Stimulated activated naive B cell treated with anti-CD40 and anti-IgM and Interleukin-4, amounts not matched to agents 10 μg/mL and 1 μg/mL and 100 μg/mL, for 72 hours (primary cell): Measurements from ENCODE around the gene PC.
"Not testable (repeated sequence)": the region's sequence is repeated elsewhere in the genome, so short reads cannot be mapped to it uniquely, and the experiment has no call there.

Experiments used
- ATAC-seq, 2 donors: fragments of 150-1000 bp; cut with Tn5 transposase; replicated peaks; 2 replicates each; pipeline ENCODE4 v1.10.0; 2021; ENCODE audit warnings: moderate library complexity in 1 of 2
- DNase-seq: peaks from one replicate; pipeline ENCODE4 v3.0.0; 2021
- H3K27ac Mint-ChIP-seq: one replicate; pipeline ENCODE4 v1.8.0; 2022; ENCODE audit warnings: mild to moderate bottlenecking, mixed read lengths
- H3K27me3 Mint-ChIP-seq, 2 donors: one replicate each; pipeline ENCODE4 v1.8.0; 2022; ENCODE audit warnings: mixed read lengths in 2 of 2
- H3K36me3 Mint-ChIP-seq, 2 donors: one replicate each; pipeline ENCODE4 v1.8.0; 2022; ENCODE audit warnings: mixed read lengths in 2 of 2, mild to moderate bottlenecking in 1 of 2
- H3K4me1 Mint-ChIP-seq, 2 donors: one replicate each; pipeline ENCODE4 v1.8.0; 2022; ENCODE audit warnings: mixed read lengths in 2 of 2, mild to moderate bottlenecking in 1 of 2
- H3K4me3 Mint-ChIP-seq, 2 donors: one replicate each; pipeline ENCODE4 v1.8.0; 2022; ENCODE audit warnings: mild to moderate bottlenecking in 2 of 2, mixed read lengths in 2 of 2, moderate library complexity in 1 of 2
- H3K9me3 Mint-ChIP-seq, 2 donors: one replicate each; pipeline ENCODE4 v1.8.0; 2022; ENCODE audit warnings: mixed read lengths in 2 of 2, mild to moderate bottlenecking in 1 of 2

The PC gene

DNA sequence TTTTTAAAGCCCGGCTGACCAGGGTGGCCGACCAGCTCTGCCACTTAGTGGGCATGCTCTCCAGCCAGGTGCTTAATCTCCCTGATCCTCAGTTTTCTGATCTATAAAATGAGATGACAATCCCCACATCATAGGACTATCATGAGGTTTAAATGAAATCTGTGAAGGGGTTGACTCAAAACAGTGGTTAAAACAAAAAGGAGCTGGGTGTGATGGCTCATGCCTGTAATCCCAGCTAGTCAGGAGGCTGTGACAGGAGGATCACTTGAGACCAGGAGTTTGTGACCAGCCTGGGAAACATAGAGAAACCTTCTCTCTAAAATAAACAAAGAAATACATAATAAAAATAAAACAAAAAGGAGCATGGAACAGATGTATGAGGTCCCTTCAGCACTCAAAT is 13.3 kb upstream of the PC start:
- Mint-ChIP-seq H3K36me3 (no peaks in the 10 kb centered on the region), H3K4me3 (no peak overlapping the region), H3K9me3 (peaks cover 0 to 2% of the 10 kb centered on the region in 2 donors), H3K4me1 (peaks cover 0 to 2% of the 10 kb centered on the region in 2 donors), H3K27me3 (peaks cover 28 to 57% of the 10 kb centered on the region in 2 donors), H3K27ac (no peak overlapping the region)
- ATAC-seq, result no peak
- no peak for DNase-seq

DNA sequence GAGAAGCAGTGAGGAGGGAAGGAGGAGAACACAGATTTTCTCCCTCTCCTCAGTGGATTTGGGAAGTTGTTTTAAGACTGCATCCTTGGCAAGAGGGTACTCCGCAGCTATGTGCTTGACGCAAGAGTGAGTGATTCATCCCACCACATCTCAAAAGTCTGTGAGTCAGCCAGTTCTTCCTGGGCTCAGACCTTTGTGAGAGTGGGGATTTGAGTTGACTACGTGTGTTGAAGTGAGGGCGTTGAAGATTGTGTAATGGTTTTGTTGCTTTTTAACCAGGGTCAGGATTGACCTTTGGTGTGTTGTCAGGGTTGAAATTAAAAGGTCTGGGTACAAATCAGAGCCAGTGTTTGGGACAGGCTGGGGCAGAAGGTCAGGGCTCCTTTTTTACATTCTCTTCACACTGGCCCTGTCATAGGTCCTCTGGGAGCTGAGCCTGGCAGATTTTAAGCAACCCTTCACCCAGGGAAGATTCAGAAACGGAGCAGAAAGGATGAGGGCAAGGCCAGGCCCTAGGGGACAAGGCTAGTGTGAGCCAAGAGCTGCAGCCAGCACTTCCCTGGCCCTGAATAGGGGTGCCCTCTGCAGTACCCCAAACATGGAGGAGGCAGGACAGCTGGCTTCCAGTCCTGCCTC is 12.7 kb upstream of the PC start:
- Mint-ChIP-seq H3K9me3 (peaks cover 0 to 2% of the 10 kb centered on the region in 2 donors), H3K27me3 (peaks cover 26 to 57% of the 10 kb centered on the region in 2 donors), H3K27ac (no peak overlapping the region), H3K36me3 (no peaks in the 10 kb centered on the region), H3K4me3 (no peak overlapping the region), H3K4me1 (no peaks in the 10 kb centered on the region)
- no peak for DNase-seq
- no peak for ATAC-seq

- DNase-seq (no peak), ATAC-seq (no peak)
- no peak overlapping the region for H3K27ac Mint-ChIP-seq
- peaks cover 0 to 2% of the 10 kb centered on the region in 2 donors for H3K9me3 Mint-ChIP-seq
- peaks cover 23 to 56% of the 10 kb centered on the region in 2 donors for H3K27me3 Mint-ChIP-seq
- no peak overlapping the region for H3K4me3 Mint-ChIP-seq
- H3K4me1 Mint-ChIP-seq, result no peaks in the 10 kb centered on the region
- H3K36me3 Mint-ChIP-seq, result no peaks in the 10 kb centered on the region
Measured at GRCh38 chr11:66970371-66970806, 12.2 kb upstream of the PC start.

- no peaks in the 10 kb centered on the region for H3K4me1 Mint-ChIP-seq
- H3K4me3 Mint-ChIP-seq, result no peak overlapping the region
- no peak overlapping the region for H3K27ac Mint-ChIP-seq
- H3K36me3 Mint-ChIP-seq, result no peaks in the 10 kb centered on the region
- peaks cover 22 to 57% of the 10 kb centered on the region in 2 donors for H3K27me3 Mint-ChIP-seq
- ATAC-seq (no peak), DNase-seq (no peak)
- peaks cover 0 to 2% of the 10 kb centered on the region in 2 donors for H3K9me3 Mint-ChIP-seq
Measured at GRCh38 chr11:66969584-66970225, 11.5 kb upstream of the PC start.

DNA sequence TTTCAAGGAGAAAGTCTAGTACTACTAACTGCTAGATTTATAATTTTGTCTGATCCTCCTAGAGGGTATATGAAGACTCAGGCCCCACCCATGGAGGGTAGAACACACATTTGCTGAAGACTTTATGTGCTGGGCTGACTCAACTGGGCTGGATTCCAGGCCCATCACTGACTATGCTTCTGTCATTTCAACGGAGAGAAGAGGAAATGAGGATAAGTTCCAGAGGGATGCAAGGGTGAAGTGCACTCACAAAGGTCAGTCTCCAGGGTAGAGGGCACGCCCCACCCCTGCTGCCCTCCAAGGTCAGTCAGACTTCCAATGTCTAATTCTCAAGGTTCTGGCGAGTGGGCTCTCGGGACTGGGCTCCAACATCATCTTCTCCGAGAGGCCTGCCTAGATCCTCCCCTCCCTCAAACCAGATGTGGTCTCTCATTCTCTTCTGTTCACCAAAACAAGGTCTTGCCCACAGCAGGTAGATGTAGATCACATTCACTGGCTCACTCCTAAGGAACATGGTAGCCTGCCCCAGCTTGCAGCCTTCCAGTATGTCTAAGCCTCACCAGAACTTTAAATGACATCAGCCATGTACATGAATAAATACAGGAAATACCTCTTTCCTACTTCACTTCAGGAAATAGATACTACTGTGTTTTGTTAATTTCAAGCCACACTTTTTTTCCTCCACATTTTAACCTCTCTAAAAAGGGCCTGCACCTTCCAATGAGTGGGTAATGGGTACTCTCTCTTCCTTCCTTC is 9.7 kb upstream of the PC start:
- H3K27me3 Mint-ChIP-seq, result peaks cover 18 to 48% of the 10 kb centered on the region in 2 donors
- no peak overlapping the region for H3K4me3 Mint-ChIP-seq
- peaks cover 0 to 2% of the 10 kb centered on the region in 2 donors for H3K9me3 Mint-ChIP-seq
- H3K4me1 Mint-ChIP-seq, result no peaks in the 10 kb centered on the region
- ATAC-seq (no peak), DNase-seq (no peak)
- H3K27ac Mint-ChIP-seq, result no peak overlapping the region
- no peaks in the 10 kb centered on the region for H3K36me3 Mint-ChIP-seq

GRCh38 chr11:66966351-66966750 is 8.2 kb upstream of the PC start:
- peaks cover 0 to 4% of the 10 kb centered on the region in 2 donors for H3K9me3 Mint-ChIP-seq
- peaks cover 0 to 6% of the 10 kb centered on the region in 2 donors for H3K4me1 Mint-ChIP-seq
- H3K27ac Mint-ChIP-seq, result no peak overlapping the region
- no peak overlapping the region for H3K4me3 Mint-ChIP-seq
- H3K27me3 Mint-ChIP-seq, result peaks cover 14 to 44% of the 10 kb centered on the region in 2 donors
- no peaks in the 10 kb centered on the region for H3K36me3 Mint-ChIP-seq
- no peak for ATAC-seq
- no peak for DNase-seq

GRCh38 chr11:66964495-66964894 is 6.3 kb upstream of the PC start:
- Mint-ChIP-seq H3K27me3 (peaks cover 6 to 29% of the 10 kb centered on the region in 2 donors), H3K36me3 (no peaks in the 10 kb centered on the region), H3K4me3 (no peak overlapping the region), H3K4me1 (peaks cover 0 to 6% of the 10 kb centered on the region in 2 donors), H3K27ac (no peak overlapping the region), H3K9me3 (peaks cover 0 to 1% of the 10 kb centered on the region in 2 donors)
- DNase-seq (no peak), ATAC-seq (no peak)

- no peak for DNase-seq
- peaks cover 6 to 9% of the 10 kb centered on the region in 2 donors for H3K36me3 Mint-ChIP-seq
- ATAC-seq, result no peak
- peaks cover 7 to 10% of the 10 kb centered on the region in 2 donors for H3K9me3 Mint-ChIP-seq
- no peak overlapping the region for H3K27ac Mint-ChIP-seq
- peaks cover 6 to 16% of the 10 kb centered on the region in 2 donors for H3K4me1 Mint-ChIP-seq
- H3K4me3 Mint-ChIP-seq, result no peak overlapping the region
- peaks cover 14 to 32% of the 10 kb centered on the region in 2 donors for H3K27me3 Mint-ChIP-seq
Measured at GRCh38 chr11:66962801-66963200, 4.6 kb upstream of the PC start.

GRCh38 chr11:66962247-66962646 is 4.1 kb upstream of the PC start:
- DNase-seq, result no peak
- Mint-ChIP-seq H3K36me3 (peaks cover 6 to 9% of the 10 kb centered on the region in 2 donors), H3K4me3 (no peak overlapping the region), H3K27ac (no peak overlapping the region), H3K9me3 (peaks cover 7 to 10% of the 10 kb centered on the region in 2 donors), H3K27me3 (peaks cover 14 to 27% of the 10 kb centered on the region in 2 donors), H3K4me1 (peaks cover 6 to 20% of the 10 kb centered on the region in 2 donors)
- no peak for ATAC-seq

DNA sequence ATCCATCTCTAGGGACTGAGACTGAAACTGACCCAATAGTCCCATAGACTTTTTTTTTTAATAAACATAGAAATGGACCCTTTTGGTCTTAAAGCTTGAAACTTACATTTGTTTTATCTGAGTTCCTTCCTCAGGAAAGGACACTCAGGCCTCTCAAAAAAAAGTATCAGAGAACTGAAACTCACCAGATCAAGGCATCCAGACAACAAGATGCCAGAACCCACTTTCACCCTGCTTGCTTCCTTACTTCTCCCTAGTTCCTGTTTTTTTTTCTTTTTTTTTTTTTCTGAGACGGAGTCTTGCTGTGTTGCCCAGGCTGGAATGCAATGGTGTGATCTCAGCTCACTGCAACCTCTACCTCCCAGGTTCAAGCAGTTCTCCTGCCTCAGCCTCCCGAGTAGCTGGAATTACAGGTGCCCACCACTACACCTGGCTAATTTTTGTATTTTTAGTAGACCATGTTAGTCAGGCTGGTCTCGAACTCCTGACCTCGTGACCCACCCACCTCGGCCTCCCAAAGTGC is 3.6 kb upstream of the PC start:
- ATAC-seq, H3K4me3 Mint-ChIP-seq, H3K36me3 Mint-ChIP-seq, DNase-seq, H3K9me3 Mint-ChIP-seq, H3K27ac Mint-ChIP-seq: not testable (repeated sequence)
- peaks cover 9 to 25% of the 10 kb centered on the region in 2 donors for H3K4me1 Mint-ChIP-seq
- H3K27me3 Mint-ChIP-seq, result peaks cover 14 to 27% of the 10 kb centered on the region in 2 donors

DNA sequence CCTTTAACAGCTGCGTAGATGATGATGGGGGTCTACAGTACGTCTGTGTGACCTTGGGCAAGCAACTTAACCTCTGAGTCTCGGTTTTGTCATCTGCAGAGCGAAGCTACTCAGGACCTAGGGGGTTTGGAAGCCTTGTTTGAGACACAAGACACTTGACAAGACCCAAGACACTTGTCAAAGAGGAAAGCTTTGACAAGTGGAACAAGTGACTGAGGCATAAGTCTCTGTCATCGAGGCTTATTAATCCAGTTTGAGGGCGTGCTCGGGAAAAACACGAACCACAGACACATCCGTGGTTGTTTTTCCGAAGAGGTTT is 732 bp upstream of the PC start:
- ATAC-seq (no peak), DNase-seq (no peak)
- Mint-ChIP-seq H3K4me1 (peaks cover 11 to 28% of the 10 kb centered on the region in 2 donors), H3K27me3 (peaks cover 6 to 8% of the 10 kb centered on the region in 2 donors), H3K9me3 (peaks cover 7 to 10% of the 10 kb centered on the region in 2 donors), H3K36me3 (peaks cover 6 to 9% of the 10 kb centered on the region in 2 donors), H3K4me3 (peak overlapping the region; percentile 83 to 84), H3K27ac (peak overlapping the region; percentile 90)

- DNase-seq (no peak), ATAC-seq (peak; percentile 42 to 47)
- Mint-ChIP-seq H3K9me3 (peaks cover 7 to 10% of the 10 kb centered on the region in 2 donors), H3K36me3 (peaks cover 6 to 9% of the 10 kb centered on the region in 2 donors), H3K4me3 (peak overlapping the region; percentile 83 to 84), H3K4me1 (peaks cover 11 to 28% of the 10 kb centered on the region in 2 donors), H3K27ac (no peak overlapping the region), H3K27me3 (peaks cover 6 to 8% of the 10 kb centered on the region in 2 donors)
Measured at GRCh38 chr11:66957971-66958231, 282 bp downstream of the PC start.

DNA sequence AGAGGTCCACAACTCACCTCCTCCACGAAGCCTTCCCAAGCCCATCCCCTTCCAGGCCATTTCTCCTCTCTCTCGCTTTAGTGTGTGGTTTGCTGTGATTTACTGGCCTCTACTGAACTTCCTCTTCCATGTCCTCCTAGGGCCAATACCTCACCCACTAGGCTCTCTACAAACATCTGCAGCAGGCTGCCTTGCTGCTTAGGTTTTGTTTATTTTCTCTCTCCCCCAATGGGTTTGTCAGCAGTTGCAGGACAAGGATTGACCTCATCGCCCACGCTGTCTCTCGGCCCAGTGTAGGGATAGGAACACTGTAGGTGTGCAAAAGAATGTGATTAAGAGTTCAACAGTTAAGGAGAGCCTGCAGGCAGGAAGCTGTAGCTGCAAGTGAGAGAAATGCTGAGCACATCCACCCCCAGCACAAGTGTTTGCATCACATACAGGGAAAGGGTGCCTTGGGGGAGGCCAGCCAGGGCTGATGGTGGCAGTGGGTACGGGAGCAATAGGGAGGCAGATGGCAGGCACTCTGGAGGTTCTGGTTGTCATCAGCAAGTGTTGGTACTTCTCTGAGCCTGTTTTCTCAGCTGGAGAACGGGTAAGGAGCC is 1.4 kb downstream of the PC start:
- Mint-ChIP-seq H3K27me3 (peaks cover 6 to 8% of the 10 kb centered on the region in 2 donors), H3K36me3 (peaks cover 6 to 9% of the 10 kb centered on the region in 2 donors), H3K4me3 (peak overlapping the region; percentile 58 to 71), H3K4me1 (peaks cover 11 to 25% of the 10 kb centered on the region in 2 donors), H3K27ac (no peak overlapping the region), H3K9me3 (peaks cover 7 to 10% of the 10 kb centered on the region in 2 donors)
- DNase-seq (no peak), ATAC-seq (no peak)

DNA sequence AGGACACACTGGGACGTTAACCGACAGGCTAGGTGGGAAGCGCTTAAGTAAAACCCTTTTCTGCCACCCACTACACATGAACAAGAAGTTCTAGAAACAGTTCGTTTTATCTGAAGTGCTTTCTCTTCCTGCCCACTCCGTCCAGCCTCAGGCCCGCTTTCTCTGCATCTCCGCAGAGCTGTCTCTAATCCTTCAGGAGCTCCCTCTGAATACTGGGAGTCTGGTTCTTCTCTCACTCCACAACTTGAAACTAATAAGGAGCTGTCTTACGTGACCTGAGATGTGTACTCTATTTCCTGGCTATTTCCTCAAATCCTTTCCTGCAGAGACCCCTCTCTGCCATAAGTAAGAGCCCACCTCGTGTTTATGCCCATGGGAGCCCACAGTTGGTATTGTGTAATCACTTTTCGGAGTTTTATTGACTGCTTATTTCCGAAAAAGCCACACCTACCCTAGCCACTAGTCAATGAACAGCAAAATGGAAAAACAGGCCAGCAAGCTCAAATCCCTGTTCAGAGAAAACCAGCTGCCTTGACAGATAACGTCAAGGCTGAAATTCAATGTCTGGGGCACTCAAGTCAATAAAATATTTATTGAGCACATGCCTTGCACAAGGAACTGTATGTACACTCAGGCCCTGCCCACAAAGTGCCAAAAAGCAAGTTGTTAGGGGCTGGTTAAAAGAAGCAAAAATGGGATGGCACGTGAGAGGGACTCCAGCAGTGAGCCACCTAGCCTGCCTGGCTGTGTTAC is 4.9 kb downstream of the PC start:
- Mint-ChIP-seq H3K4me3 (no peak overlapping the region), H3K9me3 (no peaks in the 10 kb centered on the region), H3K4me1 (peaks cover 8 to 19% of the 10 kb centered on the region in 2 donors), H3K27me3 (no peaks in the 10 kb centered on the region), H3K36me3 (no peaks in the 10 kb centered on the region), H3K27ac (no peak overlapping the region)
- DNase-seq (no peak), ATAC-seq (no peak)
